NCI-H187 (cell line): Measurements from ENCODE around the gene CC2D1A.
"Not testable (repeated sequence)": the region's sequence is repeated elsewhere in the genome, so short reads cannot be mapped to it uniquely, and the experiment has no call there.

ENCODE experiments used
- DNase-seq, 2 experiments: peaks; one replicate each; lab custom pipeline; 2025; lab: John Stamatoyannopoulos, UW

Gene CC2D1A

GRCh38 chr19:13962699-13963602 lies 57.0 kb downstream of the CC2D1A start:
- no peak for DNase-seq

GRCh38 chr19:13963603-13964105 lies 57.7 kb downstream of the CC2D1A start:
- no peak for DNase-seq

GRCh38 chr19:13964776-13965175 lies 58.8 kb downstream of the CC2D1A start:
- DNase-seq = no peak

GRCh38 chr19:13965377-13965896 lies 59.4 kb downstream of the CC2D1A start:
- DNase-seq = no peak

DNA sequence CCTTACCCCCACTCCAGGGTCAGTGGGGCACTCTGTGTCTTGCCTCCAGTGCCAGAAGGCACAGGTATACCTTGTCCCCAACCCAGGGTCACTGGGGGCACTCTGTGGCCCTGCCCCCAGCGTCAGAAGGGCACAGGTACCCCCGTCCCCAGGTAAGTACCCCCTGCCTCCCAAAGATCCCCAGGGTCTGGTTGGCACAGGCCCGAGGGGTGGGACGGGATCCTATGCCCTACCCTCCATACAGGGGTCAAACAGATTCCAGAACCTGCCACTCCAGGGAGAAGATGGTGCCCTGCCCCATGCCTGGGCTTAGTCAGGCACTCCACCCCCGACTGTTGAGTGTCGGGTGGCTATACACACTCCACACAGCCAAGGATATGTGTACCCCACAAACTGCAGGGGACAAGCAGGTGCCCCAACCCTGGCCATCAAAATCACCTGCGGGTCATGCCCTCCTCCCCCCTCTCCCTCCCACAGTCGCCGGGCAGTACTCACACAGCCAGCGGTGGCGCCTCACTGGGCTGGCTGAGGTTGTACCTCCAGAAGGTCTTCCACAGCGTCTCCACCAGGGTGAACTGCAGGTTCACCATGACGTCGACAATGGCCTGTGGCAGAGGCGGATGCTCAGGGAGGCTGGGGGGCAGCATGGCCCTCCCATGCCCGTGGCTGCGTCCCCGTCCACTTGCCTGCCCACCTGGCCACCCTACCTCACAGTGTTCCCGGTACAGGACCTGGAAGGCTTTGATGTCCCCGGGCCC lies 60.1 kb downstream of the CC2D1A start:
- no peak for DNase-seq

DNA sequence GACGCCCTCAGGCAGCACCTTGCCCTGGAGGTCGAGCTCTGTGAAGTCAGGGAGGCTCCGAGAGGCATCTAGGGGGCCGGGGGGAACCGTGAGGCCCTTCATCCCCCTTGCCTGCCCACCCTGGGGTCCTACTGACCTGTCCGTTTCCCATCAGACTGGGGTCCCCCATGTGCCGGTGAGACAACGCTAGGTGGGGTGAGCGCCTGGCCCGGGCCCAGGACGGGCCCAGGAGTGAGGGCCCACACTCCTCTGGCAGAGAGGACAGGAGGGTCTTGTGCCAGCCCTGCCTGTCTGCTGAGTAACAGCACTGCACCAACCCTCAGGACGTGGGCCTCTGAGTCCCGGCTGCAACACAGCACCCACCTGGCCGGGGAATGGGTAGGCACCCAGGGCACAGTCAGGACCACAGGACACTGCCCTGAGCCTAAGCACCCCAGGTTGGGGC lies 60.7 kb downstream of the CC2D1A start:
- no peak for DNase-seq

DNA sequence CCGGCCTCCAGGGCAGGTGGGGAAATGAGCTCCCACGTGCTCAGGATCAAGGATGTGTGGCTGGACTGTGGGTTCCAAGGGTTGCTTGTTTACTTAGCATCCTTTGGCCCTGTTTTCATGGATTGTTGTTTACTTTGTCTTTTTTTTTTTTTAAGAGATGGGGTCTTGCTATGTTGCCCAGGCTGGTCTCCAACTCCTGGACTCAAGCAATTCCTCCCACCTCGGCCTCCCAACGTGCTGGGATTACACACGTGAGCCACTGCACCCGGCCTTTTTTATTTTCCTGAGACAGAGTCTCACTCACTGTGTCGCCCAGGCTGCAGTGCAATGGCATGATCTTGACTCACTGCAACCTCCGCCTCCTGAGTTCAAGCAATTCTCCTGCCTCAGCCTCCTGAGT lies 61.2 kb downstream of the CC2D1A start:
- DNase-seq = not testable (repeated sequence)

DNA sequence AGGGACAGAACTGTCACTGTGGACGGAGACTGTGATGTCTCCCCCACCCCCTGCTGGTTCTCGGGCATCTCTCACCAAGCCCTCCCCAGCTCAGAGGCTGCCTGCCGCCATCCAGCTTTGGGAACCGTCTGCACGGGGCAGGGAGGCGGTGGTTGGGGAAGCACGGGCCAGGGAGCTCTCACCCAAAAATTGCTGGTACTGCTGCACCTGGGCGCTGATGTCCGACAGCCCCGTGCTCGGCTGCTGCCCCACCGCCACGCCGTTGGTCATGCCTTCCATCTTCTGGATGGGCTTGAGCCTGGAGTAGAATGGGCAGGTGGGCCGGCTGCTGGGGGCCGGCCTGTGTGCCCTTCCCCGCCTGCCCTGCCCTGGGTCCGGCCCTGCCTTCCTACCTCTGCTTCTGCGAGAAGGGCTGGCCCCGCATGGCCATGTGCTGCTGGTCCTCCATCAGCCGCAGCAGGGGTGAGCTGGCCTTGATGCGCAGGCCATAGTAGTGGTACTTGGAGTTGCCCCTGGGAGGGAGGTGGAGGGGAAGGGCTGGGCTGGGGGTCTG lies 62.5 kb downstream of the CC2D1A start:
- DNase-seq = no peak

- DNase-seq = no peak
Measured at GRCh38 chr19:13968999-13969398, 63.0 kb downstream of the CC2D1A start.

DNA sequence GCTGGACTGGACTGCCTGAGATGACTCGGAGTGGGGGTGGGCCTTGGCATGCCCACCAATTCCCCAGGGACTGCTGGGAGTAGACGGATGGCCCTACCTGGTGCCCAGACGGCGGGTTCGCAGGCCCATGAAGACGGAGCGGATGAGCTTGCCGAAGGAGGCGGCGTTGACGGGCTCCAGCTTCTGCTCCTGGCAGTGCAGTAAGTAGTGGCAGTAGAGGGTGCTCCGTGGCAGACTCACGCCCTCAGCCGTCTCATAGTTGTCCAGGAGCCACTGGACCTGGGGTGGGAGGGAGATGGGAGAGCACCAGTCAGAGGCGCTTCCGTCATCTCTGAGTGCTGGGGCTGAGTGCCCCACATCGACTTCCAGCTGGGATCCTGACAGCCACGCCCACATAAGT lies 63.9 kb downstream of the CC2D1A start:
- no peak for DNase-seq

- not testable (repeated sequence) for DNase-seq
Measured at GRCh38 chr19:13971868-13972267, 65.9 kb downstream of the CC2D1A start.

GRCh38 chr19:13972368-13973155 lies 66.6 kb downstream of the CC2D1A start:
- DNase-seq = no peak

DNA sequence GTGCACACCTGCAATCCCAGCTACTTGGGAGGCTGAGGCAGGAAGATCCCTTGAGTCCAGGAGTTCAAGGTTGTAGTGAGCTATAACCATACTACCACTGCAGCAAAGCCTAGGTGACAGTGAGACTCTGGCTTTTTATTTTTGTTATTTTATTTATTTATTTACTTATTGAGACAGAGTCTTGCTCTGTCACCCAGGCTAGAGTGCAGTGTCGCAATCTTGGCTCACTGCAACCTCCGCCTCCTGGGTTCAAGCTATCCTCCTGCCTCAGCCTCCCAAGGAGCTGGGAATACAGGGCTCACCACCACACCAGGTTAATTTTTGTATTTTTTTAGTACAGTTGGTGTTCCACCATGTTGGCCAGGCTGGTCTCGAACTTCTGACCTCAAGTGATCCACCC lies 67.5 kb downstream of the CC2D1A start:
- not testable (repeated sequence) for DNase-seq

DNA sequence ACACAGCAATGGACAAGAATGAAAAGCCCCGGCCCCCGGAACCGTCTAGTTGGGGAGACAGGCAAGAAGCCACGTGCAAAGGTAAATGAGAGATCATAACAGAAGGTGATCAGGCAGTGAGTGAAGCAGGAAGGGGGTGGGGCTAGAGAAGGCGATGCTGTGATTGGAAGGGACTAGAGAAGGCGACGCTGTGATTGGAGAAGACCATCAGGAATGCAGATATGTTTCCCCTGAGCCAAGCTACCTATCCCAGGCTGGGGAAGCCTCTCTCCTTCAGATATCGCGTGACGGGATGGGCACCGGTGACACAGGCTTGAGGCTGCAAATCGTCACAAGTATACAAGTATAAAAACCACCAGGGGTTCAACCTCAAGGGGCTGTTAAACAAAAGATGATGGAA lies 68.1 kb downstream of the CC2D1A start:
- peak in 1 of 2 experiments; percentile 39 for DNase-seq

- DNase-seq = no peak
Measured at GRCh38 chr19:13975870-13976269, 69.9 kb downstream of the CC2D1A start.

GRCh38 chr19:13976446-13976845 lies 70.4 kb downstream of the CC2D1A start:
- no peak for DNase-seq

GRCh38 chr19:13977803-13978202 lies 71.8 kb downstream of the CC2D1A start:
- DNase-seq = no peak

GRCh38 chr19:13978351-13979243 lies 72.6 kb downstream of the CC2D1A start:
- DNase-seq = no peak

- no peak for DNase-seq
Measured at GRCh38 chr19:13979244-13979615, 73.2 kb downstream of the CC2D1A start.

- DNase-seq = no peak
Measured at GRCh38 chr19:13979686-13980085, 73.7 kb downstream of the CC2D1A start.
